AML-193 (cell line): Measurements from ENCODE around the gene POLN.
"Not testable (repeated sequence)": the region's sequence is repeated elsewhere in the genome, so short reads cannot be mapped to it uniquely, and the experiment has no call there.

ENCODE experiments used
- DNase-seq, 2 experiments: peaks; one replicate each; lab custom pipeline; 2025; lab: John Stamatoyannopoulos, UW

Gene POLN

DNA sequence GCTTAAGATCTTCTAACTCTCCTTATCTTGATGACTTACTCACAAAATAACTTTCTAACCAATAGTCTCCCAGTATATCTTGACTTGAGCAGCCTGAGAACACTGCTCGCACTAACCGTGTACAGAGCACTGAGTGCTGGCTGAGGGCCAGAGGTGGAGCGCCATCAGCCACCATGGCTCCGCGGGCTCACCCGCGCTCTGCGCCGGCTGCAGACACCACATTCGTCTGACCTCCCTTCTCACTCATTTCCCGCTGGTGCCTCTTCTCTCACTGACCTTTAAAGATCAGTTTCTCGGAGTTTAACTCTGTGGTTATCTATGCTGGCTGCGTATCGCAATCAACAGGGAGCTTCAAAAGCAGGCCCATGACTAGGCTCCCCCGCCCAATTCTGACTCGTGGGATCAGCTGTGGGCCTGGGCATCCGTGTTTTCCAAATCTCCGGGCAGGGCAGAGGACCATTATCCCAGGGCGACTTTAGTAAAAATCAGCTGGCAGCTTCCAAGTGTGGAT, 78.6 kb downstream of the POLN start:
- DNase-seq = no peak

GRCh38 chr4:2161092-2161703, 80.7 kb downstream of the POLN start:
- DNase-seq = not testable (repeated sequence)

GRCh38 chr4:2159931-2160330, 82.0 kb downstream of the POLN start:
- no peak for DNase-seq

GRCh38 chr4:2155246-2155645, 86.7 kb downstream of the POLN start:
- DNase-seq = no peak

- no peak for DNase-seq
These were observed 87.6 kb downstream of the POLN start for GRCh38 chr4:2154215-2154740.

DNA sequence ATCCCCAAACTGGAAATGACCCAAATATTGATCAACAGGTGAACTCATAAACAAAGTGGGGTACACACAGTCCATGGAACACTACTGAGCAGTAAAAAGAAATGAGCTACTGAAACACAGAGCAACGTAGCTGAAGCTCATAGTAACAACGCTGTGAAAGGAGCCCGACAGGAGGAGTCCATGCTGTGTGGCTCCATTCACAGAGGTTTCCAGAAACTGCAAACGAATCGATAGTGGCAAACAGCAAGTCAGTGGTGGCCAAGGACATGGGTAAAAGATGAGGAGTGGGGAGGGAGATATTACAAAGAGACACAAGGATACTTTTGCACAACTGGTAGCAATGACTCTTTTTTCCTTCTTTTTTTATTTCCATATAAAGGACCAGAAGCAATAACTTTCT, 90.4 kb downstream of the POLN start:
- DNase-seq = no peak

GRCh38 chr4:2150076-2150475, 91.8 kb downstream of the POLN start:
- DNase-seq = no peak

GRCh38 chr4:2142630-2143427, 99.1 kb downstream of the POLN start:
- DNase-seq = no peak

DNA sequence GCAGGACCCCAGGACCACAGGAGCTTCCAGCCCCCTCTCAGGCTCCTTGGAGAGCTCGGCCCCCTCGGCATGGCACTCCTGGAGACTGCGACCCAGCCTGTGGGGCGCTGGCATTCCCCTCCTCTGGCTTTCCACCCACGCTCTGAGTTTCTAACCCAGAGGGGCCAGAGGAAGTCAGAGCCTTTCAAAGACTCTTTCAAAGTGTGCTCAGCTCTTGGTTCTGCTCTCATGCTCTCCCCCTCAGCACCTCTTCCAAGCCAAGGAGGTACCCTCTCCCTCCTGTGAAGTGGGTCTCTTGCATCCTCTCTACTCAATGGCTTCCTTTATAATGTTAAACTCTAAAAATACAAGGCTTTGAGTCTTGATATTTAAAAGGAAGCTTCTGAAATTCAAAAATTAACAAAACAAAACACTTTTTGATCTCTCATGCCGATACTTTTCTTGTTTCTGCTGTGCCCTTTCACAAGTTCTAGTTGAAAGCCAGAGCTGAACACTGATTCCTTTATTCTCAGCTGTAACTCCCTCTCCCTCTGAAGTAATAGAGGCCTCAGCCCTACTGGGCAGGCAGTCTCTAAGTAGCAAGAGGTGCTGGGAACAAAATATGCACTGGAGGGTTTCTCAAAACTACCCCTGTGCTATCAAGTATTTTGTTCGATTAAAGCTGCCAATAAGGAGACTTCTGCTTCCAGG, 100.0 kb downstream of the POLN start:
- no peak for DNase-seq

DNA sequence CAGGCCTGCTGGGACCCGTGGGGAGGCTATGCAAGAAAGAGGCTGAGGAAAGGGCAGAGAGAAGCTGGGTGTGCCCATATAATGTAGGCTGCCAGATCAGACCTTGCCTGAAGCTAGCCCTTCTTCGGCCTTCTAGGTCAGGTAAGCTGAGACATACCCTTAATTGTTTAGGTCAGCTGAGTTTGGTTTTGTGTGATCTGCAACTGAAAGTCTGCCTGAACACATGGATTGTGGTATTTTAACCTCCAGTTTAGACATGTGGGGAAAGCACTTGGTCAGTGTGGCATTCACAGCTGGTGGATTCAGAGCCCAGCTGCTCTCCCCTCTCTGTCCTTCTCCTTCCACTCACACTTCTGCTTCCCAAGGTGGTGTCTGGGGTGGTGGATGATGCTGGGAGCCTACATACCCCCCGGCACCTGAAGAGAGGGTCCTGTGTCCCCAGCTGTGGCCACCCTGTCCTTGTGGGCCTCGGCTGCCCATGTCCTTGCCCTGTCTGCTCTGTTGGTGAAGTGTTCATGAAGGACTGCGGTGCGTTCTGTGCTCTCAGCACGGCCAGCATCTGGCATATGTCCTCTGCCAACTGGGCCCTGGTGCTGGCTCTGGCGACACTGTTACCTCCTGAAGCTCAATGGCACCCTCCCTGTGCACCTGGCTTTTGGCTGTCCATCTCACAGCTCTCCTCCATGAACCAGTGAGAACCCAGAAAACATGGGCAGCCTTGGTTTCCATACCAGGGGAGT, 100.7 kb downstream of the POLN start:
- no peak for DNase-seq

DNA sequence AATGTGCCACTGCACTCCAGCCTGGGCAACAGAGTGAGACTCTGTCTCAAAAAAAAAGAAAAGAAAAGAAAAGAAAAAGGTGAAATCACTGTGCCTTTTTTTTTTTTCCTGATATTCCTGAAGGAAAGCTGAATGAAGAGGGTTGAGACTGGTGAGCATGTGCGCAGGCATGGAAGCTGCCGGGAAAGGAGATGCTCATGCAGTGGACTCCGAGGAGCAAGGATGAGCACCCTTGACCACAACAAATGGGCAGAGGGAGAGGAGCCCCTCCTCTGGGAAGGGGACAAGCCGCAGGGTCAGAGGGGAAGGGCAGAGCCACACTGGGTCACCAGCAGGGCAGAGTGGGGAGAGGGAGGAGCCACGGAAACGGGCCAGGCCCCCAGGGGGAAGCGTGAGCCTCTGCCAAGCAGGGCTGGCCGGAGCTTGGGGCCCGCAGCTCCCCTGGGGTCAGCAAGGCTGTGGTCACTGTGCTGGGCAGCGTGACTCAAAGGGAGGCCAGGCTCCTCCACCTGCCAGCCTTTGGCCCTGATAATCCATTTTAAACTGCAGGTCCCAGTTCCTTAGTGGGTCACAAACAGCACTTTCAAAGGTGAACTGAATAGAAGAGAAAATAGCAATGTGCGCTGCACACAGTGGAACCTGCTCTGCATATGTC, 102.9 kb downstream of the POLN start:
- DNase-seq = no peak

GRCh38 chr4:2136726-2137125, 105.2 kb downstream of the POLN start:
- DNase-seq = no peak

- DNase-seq = peak in 1 of 2 experiments; percentile 12
These were observed 106.8 kb downstream of the POLN start for GRCh38 chr4:2135083-2135482.

GRCh38 chr4:2132438-2132837, 109.5 kb downstream of the POLN start:
- DNase-seq = no peak

DNA sequence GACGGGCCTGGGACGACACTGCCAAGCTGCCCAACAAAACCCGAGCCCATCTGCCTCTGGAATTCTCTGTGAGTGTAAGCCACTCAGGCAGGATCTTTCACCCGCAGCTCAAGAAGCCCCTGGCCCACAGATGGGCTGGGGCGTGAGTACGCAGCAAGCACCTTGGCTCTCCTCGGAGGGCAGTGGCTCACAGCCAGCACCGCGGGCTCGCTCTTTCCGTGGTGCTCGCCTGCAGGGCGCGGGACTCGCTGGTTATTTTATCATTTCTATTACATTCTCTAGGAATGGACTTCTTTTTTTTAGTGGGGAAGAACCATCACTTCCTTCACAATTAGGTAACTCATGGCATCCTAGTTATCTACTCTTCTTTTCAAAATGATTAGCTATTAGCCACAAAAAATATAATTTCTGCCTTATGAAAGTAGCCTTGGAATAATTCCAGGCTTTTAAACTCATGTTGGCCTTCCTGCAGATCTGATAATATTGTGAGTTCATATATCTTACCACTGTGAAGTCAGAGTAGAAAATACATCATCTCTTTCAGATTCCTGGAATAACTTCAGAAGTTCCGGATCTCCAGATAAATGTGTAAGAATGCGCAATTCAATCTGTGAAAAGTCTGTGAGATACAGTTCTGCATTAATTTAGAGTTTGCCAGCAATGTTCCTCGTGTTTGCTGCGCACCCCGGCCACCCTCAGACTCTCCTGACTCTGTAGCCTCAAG, 114.2 kb downstream of the POLN start:
- no peak for DNase-seq

DNA sequence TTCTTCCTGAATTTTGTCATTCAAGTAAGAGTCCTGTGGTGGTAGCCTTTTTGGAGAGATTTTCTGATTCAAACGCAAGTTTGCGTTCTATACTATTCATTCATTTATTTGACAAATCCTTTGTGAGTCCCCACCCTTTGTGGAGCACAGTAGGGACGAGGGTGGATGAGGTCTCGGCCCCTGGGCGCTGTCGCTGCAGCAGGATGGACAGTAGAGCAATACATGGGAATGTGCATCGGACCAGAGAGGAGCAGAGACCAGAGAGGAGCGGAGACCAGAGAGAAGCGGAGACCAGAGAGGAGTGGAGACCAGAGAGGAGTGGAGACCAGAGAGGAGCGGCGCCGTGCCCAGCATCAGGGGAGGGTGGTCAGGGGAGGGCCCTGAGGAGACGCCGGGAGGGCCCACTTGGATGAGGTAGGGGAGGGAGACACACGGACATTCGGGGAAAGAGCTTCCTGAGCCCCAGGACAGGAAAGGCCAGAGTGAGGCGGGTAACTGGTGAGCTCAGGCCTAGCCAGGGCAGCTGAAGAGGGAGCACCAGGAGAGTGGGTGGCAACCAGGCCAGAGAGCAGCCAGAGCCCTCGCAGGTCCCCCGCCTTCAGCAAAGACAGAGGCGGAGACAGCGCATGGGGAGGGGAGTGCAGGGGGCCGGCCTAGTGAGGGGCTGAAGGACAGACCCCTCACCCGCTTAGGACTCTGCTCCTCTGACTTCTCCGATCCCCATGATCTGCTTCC, 115.4 kb downstream of the POLN start:
- no peak for DNase-seq

GRCh38 chr4:2125831-2126230, 116.1 kb downstream of the POLN start:
- DNase-seq = no peak

DNA sequence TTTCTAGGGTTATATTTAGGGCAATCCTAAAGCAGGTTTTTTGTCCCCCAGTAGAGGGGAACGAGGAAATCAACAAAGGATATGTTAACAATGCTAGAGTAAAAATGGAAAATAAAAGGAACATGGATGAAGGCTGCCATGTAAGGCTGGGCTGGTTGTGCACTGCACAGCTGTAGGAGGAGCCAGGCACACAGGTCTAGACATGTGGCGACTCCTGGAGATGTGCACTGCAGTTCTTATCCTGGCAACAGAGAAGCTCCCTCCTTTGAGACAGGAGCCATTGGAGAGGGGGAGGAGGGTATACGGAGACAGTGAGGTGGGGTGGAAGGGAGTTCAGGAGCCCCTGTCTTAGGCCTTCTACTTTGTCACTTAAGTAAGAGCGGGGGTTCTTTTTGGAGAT, 116.9 kb downstream of the POLN start:
- DNase-seq = no peak

DNA sequence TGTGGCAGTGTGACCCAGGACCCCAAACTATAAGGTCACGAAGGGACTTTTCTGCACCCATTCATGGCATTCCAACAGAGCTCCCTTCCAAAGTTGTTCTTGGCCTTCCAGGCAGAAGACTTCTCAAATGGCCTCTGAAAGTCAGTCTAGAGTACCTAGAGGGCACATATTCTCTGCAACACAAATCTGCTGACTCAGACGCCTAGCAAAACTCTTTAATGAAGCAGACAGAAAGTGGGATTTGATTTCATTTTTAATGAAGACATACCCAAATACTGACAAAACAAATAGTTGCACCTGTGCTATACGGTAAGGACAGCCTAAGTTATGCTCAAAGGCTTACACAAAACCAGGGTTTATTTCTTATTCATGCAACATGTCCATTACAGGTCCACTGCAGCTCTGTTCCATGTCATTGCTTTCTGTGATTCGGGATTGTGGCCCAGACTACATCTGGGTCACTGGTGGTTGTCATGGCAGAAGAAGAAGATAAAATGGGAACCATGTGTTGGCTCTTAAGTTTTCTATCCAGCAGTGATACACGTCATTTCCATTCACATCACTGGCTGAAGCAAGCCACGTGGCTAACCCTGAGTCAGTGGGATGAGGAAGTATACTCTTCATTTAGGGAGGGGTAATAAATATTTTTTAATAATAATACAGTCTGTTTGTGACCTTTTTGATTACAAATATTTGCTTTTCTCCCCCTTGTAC, 125.1 kb downstream of the POLN start:
- no peak for DNase-seq
